OCI-LY3 (cell line): ENCODE results near the gene PIK3IP1.

ENCODE experiments used
- EZH2phosphoT487 ChIP-seq: fragments of 200-600 bp; shearing (Covaris generic); IDR thresholded peaks from 2 replicates; pipeline ENCODE4 v1.6.1; 2018; ENCODE audit warnings: antibody characterized with exemption, mixed run types, low read depth
- TF ChIP-seq, protein P1 (sequence below): fragments of 200-600, 300-600 bp; sonication (generic); IDR thresholded peaks from 2 replicates; pipeline ENCODE4 v1.5.1; 2014; ENCODE audit warnings: antibody characterized with exemption, low read length, low read depth

DNA sequence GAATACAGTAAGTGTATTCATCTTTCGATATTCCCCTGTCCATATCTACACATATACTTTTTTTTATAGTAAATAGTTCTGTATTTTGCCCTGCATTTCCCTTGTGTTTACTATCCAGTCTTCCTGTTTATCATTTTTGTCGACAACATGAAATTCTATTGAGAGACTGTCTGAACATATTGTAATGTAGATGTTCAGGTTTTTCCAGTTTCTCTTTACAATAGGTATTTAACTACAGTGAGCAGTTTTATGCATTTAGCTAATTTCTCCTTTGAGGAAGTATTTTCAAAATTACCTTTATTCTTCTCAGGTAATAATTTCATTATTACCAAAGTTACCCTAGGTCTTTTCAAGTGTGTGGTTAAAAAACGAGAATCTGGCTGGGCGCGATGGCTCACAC is 16.7 kb downstream of the PIK3IP1 start:
- TF ChIP-seq, protein P1, sequence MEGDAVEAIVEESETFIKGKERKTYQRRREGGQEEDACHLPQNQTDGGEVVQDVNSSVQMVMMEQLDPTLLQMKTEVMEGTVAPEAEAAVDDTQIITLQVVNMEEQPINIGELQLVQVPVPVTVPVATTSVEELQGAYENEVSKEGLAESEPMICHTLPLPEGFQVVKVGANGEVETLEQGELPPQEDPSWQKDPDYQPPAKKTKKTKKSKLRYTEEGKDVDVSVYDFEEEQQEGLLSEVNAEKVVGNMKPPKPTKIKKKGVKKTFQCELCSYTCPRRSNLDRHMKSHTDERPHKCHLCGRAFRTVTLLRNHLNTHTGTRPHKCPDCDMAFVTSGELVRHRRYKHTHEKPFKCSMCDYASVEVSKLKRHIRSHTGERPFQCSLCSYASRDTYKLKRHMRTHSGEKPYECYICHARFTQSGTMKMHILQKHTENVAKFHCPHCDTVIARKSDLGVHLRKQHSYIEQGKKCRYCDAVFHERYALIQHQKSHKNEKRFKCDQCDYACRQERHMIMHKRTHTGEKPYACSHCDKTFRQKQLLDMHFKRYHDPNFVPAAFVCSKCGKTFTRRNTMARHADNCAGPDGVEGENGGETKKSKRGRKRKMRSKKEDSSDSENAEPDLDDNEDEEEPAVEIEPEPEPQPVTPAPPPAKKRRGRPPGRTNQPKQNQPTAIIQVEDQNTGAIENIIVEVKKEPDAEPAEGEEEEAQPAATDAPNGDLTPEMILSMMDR = no peak
- TF ChIP-seq EZH2phosphoT487 = no peak
